Subcutaneous adipose tissue (tissue), 4 donors: ENCODE data around the gene PLCB1. TPM values are rescaled to one million over a fixed set of nuclear protein-coding genes. Genes with fewer than 3 reads are reported as not detected.

Experiments used
- CTCF ChIP-seq: fragments of 450-650 bp; IDR thresholded peaks from one replicate; pipeline ENCODE4 v1.5.1; 2016; ENCODE audit warnings: low read depth, mild to moderate bottlenecking, control low read depth, antibody characterized with exemption, moderate library complexity
- total RNA-seq, 4 donors: library from RNA; depleted of rRNA; stranded (reverse); fragments of >200 nt; gene quantifications; one replicate each; pipeline ENCODE4 v1.1.0, GENCODE V29; 2016

The PLCB1 gene
- total RNA-seq, 4 donors from 2014 or later: 14.1 to 26.7 (median 18.4) TPM

GRCh38 chr20:8914421-8914820, 782.4 kb downstream of the PLCB1 start:
- TF ChIP-seq CTCF: no peak

DNA sequence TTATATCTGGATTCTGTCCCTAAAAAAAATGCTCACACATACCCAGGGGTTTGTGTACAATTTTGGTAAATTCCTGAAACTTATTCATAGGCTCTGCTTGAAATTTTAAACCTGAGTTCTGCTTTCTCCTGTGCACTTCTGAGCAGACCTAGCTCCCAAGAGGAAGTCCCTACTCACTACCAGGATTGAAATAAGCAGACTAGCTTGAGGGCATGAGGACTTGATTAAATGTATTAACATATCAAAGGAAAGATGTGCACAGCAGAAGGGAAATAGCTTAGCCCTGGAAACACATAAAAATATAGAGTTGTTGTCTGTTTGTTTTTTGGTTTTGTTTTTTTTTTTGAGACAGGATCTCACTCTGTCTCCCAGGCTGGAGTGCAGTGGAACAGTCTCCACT, 785.0 kb downstream of the PLCB1 start:
- no peak for TF ChIP-seq CTCF

DNA sequence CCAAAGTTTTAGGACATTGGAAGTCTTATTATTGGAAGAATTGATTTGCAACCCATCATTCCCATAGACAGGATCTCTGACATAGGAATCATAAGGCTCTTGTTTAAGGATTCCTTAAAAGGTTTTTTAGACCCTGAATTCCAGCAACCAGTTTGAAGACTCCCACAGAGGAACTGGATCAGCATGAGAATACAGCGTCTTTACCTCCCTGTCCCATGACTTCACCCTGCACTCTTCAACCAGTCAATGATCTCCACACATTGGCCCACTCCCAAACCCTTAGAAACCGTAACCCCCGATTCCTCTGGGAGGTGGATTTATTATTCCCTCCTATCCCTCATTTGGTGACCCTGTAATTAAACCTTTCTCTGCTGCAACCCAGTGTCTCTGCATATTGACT, 786.1 kb downstream of the PLCB1 start:
- no peak for TF ChIP-seq CTCF

- no peak for TF ChIP-seq CTCF
These were observed 792.5 kb downstream of the PLCB1 start for GRCh38 chr20:8924539-8924938.

- no peak for TF ChIP-seq CTCF
These were observed 798.7 kb downstream of the PLCB1 start for GRCh38 chr20:8930726-8931125.

- TF ChIP-seq CTCF: no peak
These were observed 800.4 kb downstream of the PLCB1 start for GRCh38 chr20:8932192-8933165.

- TF ChIP-seq CTCF: no peak
These were observed 801.3 kb downstream of the PLCB1 start for GRCh38 chr20:8933381-8933807.
